Caco-2 (cell line): Measurements from ENCODE around the gene NGEF. TPM values are rescaled to one million over a fixed set of nuclear protein-coding genes. Genes with fewer than 3 reads are reported as not detected.

Experiments
- BruUV-seq: library from RNA; stranded (reverse); fragments of 400-500 nt; replicated peaks from 2 replicates; lab custom pipeline; 2021; lab: Mats Ljungman, UMichigan
- CTCF ChIA-PET: fragments of 300-600 bp; sonication (Branson Sonifier 250); formaldehyde crosslinking; loops from one replicate; lab custom pipeline; 2022; ENCODE audit warnings: antibody characterized with exemption; lab: Charles Lee
- POLR2A ChIA-PET: fragments of 300-600 bp; sonication (Branson Sonifier 250); formaldehyde crosslinking; loops from one replicate; lab custom pipeline; 2022; ENCODE audit warnings: antibody characterized with exemption; lab: Charles Lee
- DNase-seq, 2 experiments: peaks; one replicate each; pipeline versions ENCODE4 v3.0.0 to v3.0.0-alpha.2; 2020 to 2022
- H3K27me3 ChIP-seq: replicated peaks from 2 replicates; pipeline ENCODE4 v1.6.0; 2011; ENCODE audit warnings: low read length; ENCODE audit not compliant: control insufficient read depth, insufficient read depth
- H3K36me3 ChIP-seq: 2 replicates; pipeline ENCODE4 v1.5.1; 2011; ENCODE audit warnings: low read length; ENCODE audit not compliant: control insufficient read depth, insufficient read depth
- H3K4me1 ChIP-seq: fragments of 250-450 bp; sonication (Bioruptor Pico); 2 replicates; pipeline ENCODE4 v1.5.1; 2020; ENCODE audit warnings: mild to moderate bottlenecking
- H3K4me3 ChIP-seq: 2 replicates; pipeline ENCODE4 v1.5.1; 2011; ENCODE audit warnings: low read depth, mild to moderate bottlenecking, control low read depth, low read length
- H3K9me3 ChIP-seq: fragments of 250-450 bp; sonication (Bioruptor Pico); 2 replicates; pipeline ENCODE4 v1.5.1; 2020; ENCODE audit warnings: mild to moderate bottlenecking, moderate library complexity
- H3K27ac Mint-ChIP-seq: one replicate; pipeline ENCODE4 v1.8.0; 2022; ENCODE audit warnings: mixed read lengths; ENCODE audit not compliant: unreplicated experiment
- H3K27me3 Mint-ChIP-seq: one replicate; pipeline ENCODE4 v1.8.0; 2022; ENCODE audit warnings: mixed read lengths; ENCODE audit not compliant: insufficient read depth, unreplicated experiment
- H3K36me3 Mint-ChIP-seq: one replicate; pipeline ENCODE4 v1.8.0; 2022; ENCODE audit warnings: mild to moderate bottlenecking, mixed read lengths; ENCODE audit not compliant: insufficient read depth, unreplicated experiment
- H3K4me1 Mint-ChIP-seq: one replicate; pipeline ENCODE4 v1.8.0; 2022; ENCODE audit warnings: low read depth, mixed read lengths; ENCODE audit not compliant: unreplicated experiment
- H3K4me3 Mint-ChIP-seq: one replicate; pipeline ENCODE4 v1.8.0; 2022; ENCODE audit warnings: mild to moderate bottlenecking, moderate library complexity, mixed read lengths; ENCODE audit not compliant: unreplicated experiment
- H3K9me3 Mint-ChIP-seq: one replicate; pipeline ENCODE4 v1.8.0; 2022; ENCODE audit warnings: mixed read lengths; ENCODE audit not compliant: unreplicated experiment
- intact Hi-C: fragments of 100-400 bp; cut with micrococcal nuclease; formaldehyde crosslinking; loops from one replicate; pipeline ENCODE4 v1.10.0; 2022; ENCODE audit not compliant: unreplicated experiment
- total RNA-seq: library from RNA; stranded (reverse); gene quantifications from 2 replicates; pipeline ENCODE4 v1.2.3, GENCODE V29; 2022
- TF ChIP-seq, protein P1 (sequence below), 2 experiments: fragments of 200-600 bp in 1 of 2; IDR thresholded peaks; 1 replicate in 1 of 2; 2 replicates in 1 of 2; pipeline versions ENCODE4 v1.5.1 to v1.8.0; 2011 to 2022; ENCODE audit warnings: antibody characterized with exemption in 1 of 2, control low read depth in 1 of 2, inconsistent platforms in 1 of 2, low read depth in 1 of 2, low read length in 1 of 2, mild to moderate bottlenecking in 1 of 2, moderate library complexity in 1 of 2; ENCODE audit not compliant: insufficient read depth in 1 of 2, severe bottlenecking in 1 of 2, unreplicated experiment in 1 of 2

Gene NGEF
- total RNA-seq, 1 experiment from 2014 or later, result 0.77 TPM

DNA sequence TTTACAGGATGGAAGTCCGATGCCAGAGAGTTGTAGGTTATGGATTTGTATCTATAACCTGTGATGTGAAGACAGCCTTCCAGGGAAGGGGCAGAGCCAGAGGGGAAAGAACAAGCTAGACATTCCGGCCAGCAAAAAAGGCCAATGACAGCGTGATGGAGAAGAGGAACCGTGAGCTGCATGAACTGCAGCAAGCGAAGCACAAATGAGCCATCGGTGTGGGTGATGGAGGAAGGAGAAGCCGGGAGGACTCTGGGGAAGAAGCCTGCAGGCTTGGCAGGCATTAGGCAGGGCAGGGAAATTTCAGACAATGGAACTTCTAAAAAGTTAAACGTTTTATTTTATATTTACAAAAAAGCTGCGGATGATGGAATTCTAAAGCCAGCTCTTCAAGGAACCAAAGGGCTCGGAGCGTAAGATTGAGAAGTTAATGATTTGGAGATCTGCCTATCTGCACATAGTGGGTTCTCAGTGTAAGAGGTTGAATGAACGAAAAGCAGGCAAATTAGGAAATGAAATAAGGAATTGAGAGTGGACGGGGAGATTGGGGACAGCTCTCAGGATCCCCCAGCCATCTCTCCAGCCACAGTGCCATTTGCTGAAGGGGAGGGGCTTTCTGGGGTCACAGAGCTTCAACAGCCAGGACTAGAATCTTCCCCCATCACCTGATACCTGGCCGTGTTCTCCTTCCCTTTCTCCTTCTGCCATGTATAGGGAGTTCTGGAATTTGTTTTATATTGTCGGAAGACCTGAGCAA, 28.4 kb downstream of the NGEF start:
- no peaks in the 10 kb centered on the region for H3K27me3 ChIP-seq
- peaks cover 6% of the 10 kb centered on the region for H3K4me1 Mint-ChIP-seq
- H3K9me3 ChIP-seq, result no peaks in the 10 kb centered on the region
- no TSS peak for BruUV-seq
- intact Hi-C loops, result no loop called here
- H3K27ac Mint-ChIP-seq, result no peak overlapping the region
- TF ChIP-seq, protein P1, sequence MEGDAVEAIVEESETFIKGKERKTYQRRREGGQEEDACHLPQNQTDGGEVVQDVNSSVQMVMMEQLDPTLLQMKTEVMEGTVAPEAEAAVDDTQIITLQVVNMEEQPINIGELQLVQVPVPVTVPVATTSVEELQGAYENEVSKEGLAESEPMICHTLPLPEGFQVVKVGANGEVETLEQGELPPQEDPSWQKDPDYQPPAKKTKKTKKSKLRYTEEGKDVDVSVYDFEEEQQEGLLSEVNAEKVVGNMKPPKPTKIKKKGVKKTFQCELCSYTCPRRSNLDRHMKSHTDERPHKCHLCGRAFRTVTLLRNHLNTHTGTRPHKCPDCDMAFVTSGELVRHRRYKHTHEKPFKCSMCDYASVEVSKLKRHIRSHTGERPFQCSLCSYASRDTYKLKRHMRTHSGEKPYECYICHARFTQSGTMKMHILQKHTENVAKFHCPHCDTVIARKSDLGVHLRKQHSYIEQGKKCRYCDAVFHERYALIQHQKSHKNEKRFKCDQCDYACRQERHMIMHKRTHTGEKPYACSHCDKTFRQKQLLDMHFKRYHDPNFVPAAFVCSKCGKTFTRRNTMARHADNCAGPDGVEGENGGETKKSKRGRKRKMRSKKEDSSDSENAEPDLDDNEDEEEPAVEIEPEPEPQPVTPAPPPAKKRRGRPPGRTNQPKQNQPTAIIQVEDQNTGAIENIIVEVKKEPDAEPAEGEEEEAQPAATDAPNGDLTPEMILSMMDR (IDR thresholded peaks at IDR 0.05; ENCODE audit: insufficient read depth in 1 of 2, low read depth in 1 of 2, low read length in 1 of 2, severe bottlenecking in 1 of 2, unreplicated experiment in 1 of 2), result no peak
- H3K4me3 Mint-ChIP-seq, result no peak overlapping the region
- DNase-seq, result no peak
- no peaks in the 10 kb centered on the region for H3K27me3 Mint-ChIP-seq
- POLR2A ChIA-PET, result no interaction called here
- H3K36me3 ChIP-seq, result no peaks in the 10 kb centered on the region
- H3K36me3 Mint-ChIP-seq, result peaks cover 5% of the 10 kb centered on the region
- H3K9me3 Mint-ChIP-seq, result no peaks in the 10 kb centered on the region
- CTCF ChIA-PET, result no interaction called here
- no peaks in the 10 kb centered on the region for H3K4me1 ChIP-seq
- no peak overlapping the region for H3K4me3 ChIP-seq

DNA sequence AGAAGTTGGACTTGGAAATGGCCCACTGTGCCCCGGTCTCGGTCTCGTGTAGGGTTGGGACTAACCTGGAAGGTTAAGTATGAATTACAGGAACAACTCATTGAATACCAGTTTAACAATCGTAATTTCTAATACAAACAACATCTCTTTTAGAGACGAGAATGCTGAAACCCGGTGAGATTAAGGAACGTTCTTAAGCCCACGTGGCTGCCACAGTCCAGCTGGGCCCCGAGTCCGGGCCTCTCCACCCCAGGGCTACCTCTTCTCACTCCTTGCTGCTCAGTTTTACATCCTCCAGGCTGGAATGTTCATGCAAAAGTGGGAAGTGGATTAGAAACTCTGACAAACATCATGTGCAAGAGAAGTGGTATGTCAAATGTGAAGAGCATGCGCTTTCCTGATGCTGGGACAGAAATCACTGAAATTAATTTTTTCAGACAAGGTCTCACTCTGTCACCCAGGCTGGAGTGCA, 29.4 kb downstream of the NGEF start:
- ChIA-PET POLR2A (no interaction called here), CTCF (interaction anchor here (0.5 kb wide), 1 partner anchor 179 kb away, joined by 4 read pairs; no protein-coding TSS in a partner anchor)
- H3K4me3 ChIP-seq, result no peak overlapping the region
- Mint-ChIP-seq H3K4me3 (no peak overlapping the region), H3K36me3 (peaks cover 5% of the 10 kb centered on the region), H3K27ac (no peak overlapping the region), H3K4me1 (peaks cover 4% of the 10 kb centered on the region), H3K9me3 (no peaks in the 10 kb centered on the region), H3K27me3 (no peaks in the 10 kb centered on the region)
- no peaks in the 10 kb centered on the region for H3K4me1 ChIP-seq
- DNase-seq, result no peak
- TF ChIP-seq, protein P1 (IDR thresholded peaks at IDR 0.05; ENCODE audit: insufficient read depth in 1 of 2, low read depth in 1 of 2, low read length in 1 of 2, severe bottlenecking in 1 of 2, unreplicated experiment in 1 of 2), result no peak
- no TSS peak for BruUV-seq
- H3K36me3 ChIP-seq, result no peaks in the 10 kb centered on the region
- no peaks in the 10 kb centered on the region for H3K9me3 ChIP-seq
- intact Hi-C loops, result no loop called here
- no peaks in the 10 kb centered on the region for H3K27me3 ChIP-seq

DNA sequence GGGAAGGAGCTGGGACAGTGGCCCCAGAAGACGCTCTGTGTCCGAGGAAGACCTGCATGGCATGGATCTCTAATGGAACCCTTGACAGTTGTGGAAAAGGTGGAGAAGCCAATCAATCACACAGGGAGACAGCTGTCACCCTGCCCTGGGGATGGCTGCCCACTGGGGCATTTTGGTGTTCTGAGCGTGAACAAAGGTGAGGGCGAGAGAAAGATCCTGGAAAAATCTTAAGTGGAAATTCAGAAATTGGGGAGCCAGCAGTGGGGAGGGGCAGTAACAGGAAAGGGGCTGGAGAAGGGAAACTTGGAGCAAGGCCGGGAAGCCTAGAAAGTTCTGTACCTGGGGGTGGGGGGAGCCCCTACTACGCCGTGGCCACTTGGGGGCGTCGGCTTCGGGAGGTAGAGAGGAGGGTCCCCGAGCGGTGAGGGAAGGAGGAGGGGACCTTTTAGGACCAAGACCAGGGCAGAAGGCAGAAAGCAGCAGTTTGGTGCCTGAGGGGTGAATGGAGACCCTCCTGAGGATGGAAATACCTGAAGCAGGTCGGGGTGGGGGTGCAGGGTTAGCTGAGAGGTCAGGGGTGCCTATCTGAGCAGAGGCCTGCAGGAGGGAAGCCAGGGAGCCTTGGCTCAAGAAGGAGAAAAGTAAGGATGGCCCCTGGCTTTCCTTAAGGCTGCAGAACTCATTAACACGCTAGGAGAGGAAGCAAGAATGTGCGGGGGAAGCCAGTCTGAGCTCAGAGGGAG, 30.0 kb downstream of the NGEF start:
- ChIA-PET POLR2A (no interaction called here), CTCF (interaction anchor here (0.5 kb wide), 1 partner anchor 179 kb away, joined by 4 read pairs; no protein-coding TSS in a partner anchor)
- H3K36me3 ChIP-seq, result no peaks in the 10 kb centered on the region
- no peak for DNase-seq
- TF ChIP-seq, protein P1 (IDR thresholded peaks at IDR 0.05; ENCODE audit: insufficient read depth in 1 of 2, low read depth in 1 of 2, low read length in 1 of 2, severe bottlenecking in 1 of 2, unreplicated experiment in 1 of 2), result no peak
- Mint-ChIP-seq H3K9me3 (no peaks in the 10 kb centered on the region), H3K4me3 (no peak overlapping the region), H3K27me3 (no peaks in the 10 kb centered on the region), H3K36me3 (peaks cover 5% of the 10 kb centered on the region), H3K27ac (no peak overlapping the region), H3K4me1 (no peaks in the 10 kb centered on the region)
- intact Hi-C loops, result no loop called here
- no peaks in the 10 kb centered on the region for H3K4me1 ChIP-seq
- H3K9me3 ChIP-seq, result no peaks in the 10 kb centered on the region
- no TSS peak for BruUV-seq
- no peaks in the 10 kb centered on the region for H3K27me3 ChIP-seq
- no peak overlapping the region for H3K4me3 ChIP-seq
